DMS114 treated with DMSO at 0.1 percent for 48 hours (cell line): ENCODE data around the gene GMPPA.

ENCODE experiments used
- DNase-seq: peaks from one replicate; lab custom pipeline; 2025; ENCODE audit not compliant: unreplicated experiment; lab: John Stamatoyannopoulos, UW

GMPPA gene

DNA sequence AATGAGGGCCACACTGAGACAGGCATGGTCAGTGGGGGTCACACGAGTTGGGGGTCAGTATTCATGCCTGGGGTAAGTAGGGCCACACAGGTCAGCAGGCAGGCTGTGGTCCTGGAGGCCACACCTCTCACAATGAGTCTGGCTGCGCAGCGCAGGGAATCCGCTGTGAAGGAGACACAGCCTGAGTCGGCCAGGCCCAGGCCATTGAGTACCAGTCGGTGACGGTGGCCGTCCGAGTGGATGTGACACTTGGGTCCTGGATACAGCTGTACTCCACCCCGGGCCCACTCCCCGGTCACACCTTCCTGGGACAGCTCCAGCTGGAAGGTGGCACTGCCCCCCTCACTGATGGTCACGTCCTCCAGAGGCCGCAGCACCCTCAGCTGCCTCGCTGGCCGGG lies 55.7 kb downstream of the GMPPA start:
- no peak for DNase-seq

DNA sequence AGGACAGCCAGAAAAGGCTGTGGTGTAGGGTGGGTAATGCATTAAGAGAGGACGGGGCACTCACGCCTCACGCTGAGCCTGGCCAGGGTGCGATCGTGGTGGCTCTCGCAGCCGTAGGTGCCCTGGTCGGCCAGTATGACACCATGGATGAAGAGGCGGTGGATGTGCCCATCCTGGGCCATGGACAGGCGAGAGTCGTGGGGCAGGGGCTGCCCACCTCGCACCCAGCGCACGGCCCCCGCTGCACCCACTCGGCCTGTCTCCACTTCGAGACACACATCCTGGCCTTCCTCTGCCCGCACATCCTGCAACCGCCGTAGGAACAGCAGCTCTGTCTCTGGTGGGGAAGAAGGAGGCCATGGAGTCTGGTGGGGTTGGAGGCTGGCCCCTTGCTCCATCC lies 57.3 kb downstream of the GMPPA start:
- no peak for DNase-seq

DNA sequence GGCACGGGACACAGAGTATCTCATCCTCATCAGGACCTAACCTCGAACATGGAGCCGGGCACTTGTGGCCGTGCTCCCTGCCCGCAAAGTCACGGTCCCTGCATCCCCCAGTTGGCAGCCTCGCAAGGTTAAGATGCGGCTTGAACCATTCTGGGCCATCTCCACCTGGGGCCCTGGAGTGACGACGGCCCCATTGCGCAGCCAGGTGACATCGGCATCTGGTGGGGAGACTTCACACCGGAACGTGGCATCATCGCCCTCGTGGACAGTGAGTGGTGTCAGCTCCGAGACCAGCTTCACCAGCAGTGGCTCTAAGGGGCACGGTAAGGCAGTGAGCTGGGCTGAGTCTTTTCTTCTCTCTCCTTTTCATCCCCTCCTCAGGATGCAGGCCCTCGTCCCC lies 57.7 kb downstream of the GMPPA start:
- DNase-seq, result no peak
